Left cardiac atrium (tissue), 4 donors: ENCODE measurements around the gene FAM117B. TPM values are rescaled to one million over a fixed set of nuclear protein-coding genes. Genes with fewer than 3 reads are reported as not detected.

ENCODE experiments used
- ATAC-seq, 2 donors: fragments of 200-7000 bp; cut with Tn5 transposase; one replicate each; pipeline ENCODE4 v1.9.1; 2020; ENCODE audit warnings: mild to moderate bottlenecking in 2 of 2, moderate library complexity in 2 of 2
- DNase-seq: peaks from one replicate; pipeline ENCODE4 v3.0.0-alpha.2; 2020
- intact Hi-C, 2 donors: fragments of 100-400 bp; cut with DNase I; formaldehyde crosslinking; loops; one replicate each; pipeline versions ENCODE4 v1.14.1 to v1.15.1; 2022 to 2023
- total RNA-seq, 2 donors: library from RNA; stranded (reverse); fragmentation: NEBNext Ultra II Directional; extraction: Animal tissue kit (Norgen Biotek cat#: 25700); gene quantifications; one replicate each; pipeline ENCODE4 v1.2.1, GENCODE V29; 2021
- donor health status: DM: no; HTN: yes; CAD: no.
- donor health status: DM: no; HTN: yes; CAD: no; lungs with severe emphysema.
- donor health status: DM: yes; HTN: yes; CAD: no.
- donor health status: Dilated cardiomyopathy.

Gene FAM117B
- total RNA-seq, 2 donors from 2014 or later: 1.6 to 3.6 TPM

DNA sequence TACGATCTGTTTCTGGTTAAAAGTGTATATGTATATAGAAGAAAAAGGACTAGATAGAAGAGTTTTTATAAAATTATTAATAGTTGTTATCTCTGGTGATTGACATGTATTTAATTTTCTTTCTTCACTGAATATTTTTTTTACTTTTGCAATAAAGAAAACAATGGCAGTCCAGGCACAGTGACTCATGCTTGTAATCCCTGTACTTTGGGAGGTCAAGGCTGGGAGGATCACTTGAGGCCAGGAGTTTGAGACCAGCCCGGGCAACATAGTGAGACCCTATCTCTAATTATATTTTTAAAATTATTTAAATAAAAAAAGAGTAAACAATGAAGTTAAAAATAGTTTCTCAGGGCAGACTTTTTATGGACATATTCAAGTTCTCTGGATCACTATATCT is 114.7 kb downstream of the FAM117B start:
- DNase-seq (no peak), ATAC-seq (no peak)
- intact Hi-C loops: no loop called here

DNA sequence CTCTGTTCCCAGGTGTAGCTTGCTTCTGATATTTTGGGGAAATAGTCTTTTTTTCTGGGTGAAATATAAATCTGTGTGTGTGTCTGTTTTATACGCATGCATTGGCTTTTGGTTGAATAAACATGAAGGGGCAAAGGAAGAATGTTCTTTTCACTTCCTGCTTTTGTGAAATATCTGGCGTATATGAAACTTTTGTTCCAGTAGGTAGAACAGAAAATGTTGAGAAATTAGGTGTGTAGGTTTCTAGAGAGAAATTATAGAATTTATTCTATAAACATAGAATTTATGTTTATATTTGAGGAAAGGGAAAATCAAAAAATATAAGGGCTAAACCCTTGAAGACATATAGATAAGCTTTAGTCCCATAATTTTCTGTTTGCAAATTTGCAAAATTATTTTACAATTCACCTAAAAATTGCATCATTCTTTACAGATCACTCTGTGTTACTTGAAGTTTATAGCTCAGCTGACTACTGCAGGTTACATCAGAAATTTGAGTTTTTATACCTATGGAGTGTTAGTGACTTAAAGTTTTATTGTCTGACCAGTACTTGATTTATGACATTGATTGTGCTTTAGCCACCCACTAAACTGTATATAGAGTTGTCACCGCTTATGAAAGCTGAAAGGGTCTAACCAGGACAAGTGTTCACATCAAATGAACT is 116.1 kb downstream of the FAM117B start:
- DNase-seq: no peak
- ATAC-seq: no peak
- intact Hi-C loops: no loop called here

DNA sequence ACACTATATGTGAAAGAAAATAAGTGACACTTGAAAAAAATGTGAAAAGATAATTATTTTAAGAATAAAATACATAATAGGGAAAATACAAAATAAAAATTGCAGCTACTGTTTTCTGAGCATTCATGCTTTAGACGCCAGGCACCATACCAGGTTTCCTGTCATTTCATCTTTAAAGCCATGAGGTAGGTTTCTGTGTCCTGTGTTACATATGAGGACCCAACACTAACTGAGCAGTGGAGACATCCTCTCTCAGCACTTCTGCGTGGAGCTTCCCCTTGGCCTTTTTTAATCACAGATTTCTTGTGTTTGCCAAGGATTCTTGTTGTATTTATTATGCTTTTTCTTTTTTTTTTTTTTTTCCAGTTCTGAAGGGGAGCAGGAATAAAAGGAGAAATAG is 117.3 kb downstream of the FAM117B start:
- DNase-seq (no peak), ATAC-seq (no peak)
- intact Hi-C loops: no loop called here

DNA sequence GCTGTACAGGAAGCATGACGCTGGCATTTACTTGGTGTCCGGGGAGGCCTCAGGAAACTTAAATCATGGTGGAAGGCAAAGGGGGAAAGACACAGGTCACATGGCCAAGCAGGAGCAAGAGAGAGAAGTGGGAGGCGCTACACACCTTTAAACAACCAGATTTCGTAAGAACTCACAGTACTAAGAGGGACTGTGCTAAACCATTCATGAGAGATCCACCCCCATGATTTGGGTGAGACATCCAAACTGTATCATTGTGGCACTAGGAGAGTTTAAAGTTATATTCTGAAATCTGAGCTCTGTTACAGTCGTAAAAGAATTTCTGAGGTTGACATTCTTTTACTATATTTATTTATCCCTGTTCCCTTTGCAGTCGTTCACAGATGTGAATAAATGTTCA is 120.2 kb downstream of the FAM117B start:
- intact Hi-C loops: no loop called here
- no peak for ATAC-seq
- no peak for DNase-seq

DNA sequence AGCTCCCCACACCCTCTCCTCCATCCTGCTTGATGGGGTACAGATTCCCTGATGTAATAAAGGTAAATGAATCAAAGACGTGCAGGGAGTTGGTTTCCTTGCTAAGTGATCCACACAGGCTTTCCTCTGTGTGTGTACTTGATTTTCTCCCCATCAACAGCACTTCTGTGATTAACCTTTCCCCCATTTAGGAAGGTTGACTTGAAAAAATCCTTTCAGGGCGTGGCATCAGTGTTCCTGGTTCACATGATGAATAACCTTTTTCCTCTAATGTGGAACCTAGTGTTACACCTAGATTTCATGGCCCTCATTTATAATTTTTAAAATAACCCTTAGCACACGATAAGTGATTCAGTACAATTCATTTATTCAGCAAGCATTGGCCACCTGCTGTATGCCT is 121.8 kb downstream of the FAM117B start:
- ATAC-seq (no peak), DNase-seq (no peak)
- intact Hi-C loops: no loop called here

DNA sequence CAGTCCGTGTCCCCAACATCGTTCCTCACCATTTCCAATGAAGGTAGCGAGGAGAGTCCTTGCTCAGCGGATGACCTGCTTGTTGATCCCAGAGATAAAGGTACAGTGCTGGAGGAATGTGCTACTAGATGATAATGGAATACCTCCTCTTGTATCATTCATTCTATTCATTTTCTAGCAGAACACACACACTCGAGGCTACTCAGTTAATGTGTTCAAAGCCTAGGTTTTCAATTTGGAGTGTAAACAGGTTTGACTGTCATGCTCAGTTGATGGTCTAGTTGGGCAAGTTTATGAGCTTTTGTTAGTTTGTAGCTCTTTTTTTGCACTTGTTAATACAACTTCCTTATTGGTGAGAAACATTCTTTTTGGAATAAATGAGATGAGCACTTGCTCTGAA is 122.6 kb downstream of the FAM117B start:
- no peak for ATAC-seq
- intact Hi-C loops: no loop called here
- DNase-seq: no peak

DNA sequence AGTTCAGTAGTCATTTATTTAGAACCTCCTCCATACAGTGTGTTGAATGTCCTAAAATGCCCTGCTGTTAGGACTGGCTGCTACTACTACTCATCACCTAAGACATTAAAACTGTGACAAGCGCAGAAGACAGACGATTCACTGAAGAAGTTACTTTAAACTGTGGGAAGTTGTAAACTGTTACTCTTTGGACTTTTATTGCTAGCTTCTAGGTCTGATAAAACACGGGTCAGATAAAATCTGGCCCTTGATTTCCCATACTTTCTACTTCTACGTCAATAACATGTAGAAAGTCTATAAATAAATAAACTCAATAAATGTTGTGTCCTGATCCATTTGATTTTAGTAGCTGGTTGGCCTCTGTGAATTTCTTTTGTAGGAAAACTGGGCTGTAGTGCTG is 123.4 kb downstream of the FAM117B start:
- no peak for DNase-seq
- intact Hi-C loops: no loop called here
- no peak for ATAC-seq

DNA sequence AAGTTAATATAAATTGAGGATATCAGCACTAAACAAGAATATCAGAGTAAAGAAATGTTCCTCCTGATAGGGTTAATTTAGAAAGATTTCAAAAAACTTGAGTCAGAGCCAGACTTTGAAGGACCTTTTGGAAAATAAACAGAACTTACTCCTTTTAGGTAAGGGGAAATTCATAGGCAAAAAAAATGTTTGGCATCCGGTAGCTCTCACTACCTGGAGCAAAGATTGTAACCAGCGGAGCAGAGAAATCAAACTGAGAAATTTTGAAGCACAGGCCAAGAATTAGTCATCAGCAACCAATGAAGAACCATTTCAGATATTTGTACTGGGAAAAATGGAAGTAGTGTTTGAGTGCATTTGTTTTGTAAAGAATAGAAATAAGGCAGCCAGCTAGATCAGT is 123.8 kb downstream of the FAM117B start:
- intact Hi-C loops: no loop called here
- ATAC-seq: peak in 1 of 2 donors; percentile 18

DNA sequence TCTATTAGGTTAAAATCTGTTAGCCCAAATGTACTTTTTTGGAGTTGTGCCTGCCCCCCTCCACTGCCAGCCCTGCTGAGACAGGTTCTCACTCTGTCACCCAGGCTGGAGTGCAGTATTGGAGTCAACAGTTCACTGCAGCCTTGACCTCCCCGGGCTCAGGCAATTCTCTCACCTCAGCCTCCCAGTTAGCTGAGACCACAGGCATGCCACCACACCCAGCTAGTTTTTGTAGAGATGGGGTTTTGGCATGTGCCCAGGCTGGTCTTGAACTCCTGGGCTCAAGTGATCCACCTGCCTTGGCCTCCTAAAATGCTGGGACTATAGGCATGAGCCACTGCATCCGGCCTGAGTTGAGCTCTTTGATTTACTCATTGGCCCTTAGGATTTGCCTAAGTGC is 126.1 kb downstream of the FAM117B start:
- ATAC-seq: no peak
- intact Hi-C loops: no loop called here

More for the DNA sequence above, 123.8 kb downstream of the FAM117B start:
- DNase-seq: no peak

DNA sequence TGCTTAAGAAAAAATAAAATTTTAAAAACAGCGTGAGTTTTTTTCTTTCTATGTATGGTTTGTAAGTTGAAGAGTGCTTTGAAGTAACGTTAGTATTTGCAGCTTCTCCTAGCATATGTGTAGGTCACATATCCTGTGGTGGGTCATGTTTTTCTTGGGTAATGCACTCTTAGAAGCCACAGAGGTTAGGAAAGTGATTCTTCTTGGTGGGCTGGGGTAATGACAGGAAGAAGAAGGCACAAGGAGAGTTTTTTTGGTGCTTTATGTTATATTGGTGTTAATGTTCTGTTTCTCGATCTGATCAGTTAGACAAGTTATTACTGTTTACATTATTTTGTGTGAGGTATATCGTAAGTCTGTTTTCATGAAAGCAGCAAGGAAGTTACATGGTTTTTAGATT is 127.8 kb downstream of the FAM117B start:
- intact Hi-C loops: no loop called here
- no peak for DNase-seq
- ATAC-seq: no peak

More for the DNA sequence above, 126.1 kb downstream of the FAM117B start:
- no peak for DNase-seq

DNA sequence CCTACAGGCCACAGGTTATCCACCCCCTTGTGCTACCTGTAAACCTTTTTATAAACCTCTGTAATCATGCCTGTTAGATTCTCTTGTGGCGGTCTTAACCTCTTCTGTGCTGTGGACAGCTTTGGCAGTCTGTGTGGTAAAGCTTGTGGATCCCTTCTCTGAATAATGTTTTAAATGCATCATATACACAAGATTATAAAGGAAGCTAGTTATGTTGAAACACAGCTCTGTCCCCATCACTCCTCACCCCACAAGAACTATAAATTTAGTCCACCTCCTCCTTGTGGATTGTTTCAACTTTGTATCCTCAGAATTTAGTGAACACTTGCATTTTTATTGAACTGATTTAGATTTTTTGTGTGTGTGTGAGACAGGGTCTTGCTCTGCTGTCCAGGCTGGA is 129.1 kb downstream of the FAM117B start:
- ATAC-seq: no peak
- no peak for DNase-seq

DNA sequence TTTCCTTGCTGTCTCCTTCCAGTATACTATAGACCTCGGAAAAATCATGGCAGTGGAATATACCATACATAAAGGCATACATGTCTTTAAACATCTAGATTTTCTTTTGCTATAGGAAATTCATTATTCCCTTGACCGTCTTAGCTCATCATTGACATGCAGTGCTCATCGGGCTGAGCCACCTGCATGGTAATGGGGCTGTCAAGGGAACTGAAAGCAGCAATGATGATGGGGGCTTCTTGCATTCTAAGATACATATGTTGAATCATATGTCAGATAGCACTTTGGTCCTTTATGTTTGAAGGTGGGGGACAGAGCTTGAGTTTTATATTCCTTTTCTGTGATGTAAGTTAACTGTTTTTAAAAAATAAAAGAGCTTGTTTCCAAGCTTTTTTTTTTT is 130.2 kb downstream of the FAM117B start:
- intact Hi-C loops: no loop called here
- ATAC-seq: no peak
- DNase-seq: no peak

More for the DNA sequence above, 129.1 kb downstream of the FAM117B start:
- intact Hi-C loops: no loop called here

DNA sequence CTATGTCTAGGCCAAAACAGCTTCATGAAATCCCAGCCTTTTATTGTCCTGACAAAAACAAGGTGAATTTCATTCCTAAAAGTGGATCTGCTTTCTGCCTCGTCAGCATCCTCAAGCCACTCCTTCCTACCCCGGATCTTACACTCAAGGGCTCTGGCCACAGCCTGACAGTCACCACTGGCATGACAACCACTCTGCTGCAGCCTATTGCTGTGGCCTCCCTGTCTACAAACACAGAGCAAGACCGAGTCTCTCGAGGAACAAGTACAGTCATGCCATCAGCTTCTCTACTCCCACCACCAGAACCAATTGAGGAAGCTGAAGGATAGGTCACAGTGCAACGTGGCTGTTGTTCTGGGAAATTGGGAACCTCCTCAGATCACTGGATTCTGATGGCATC is 130.7 kb downstream of the FAM117B start:
- DNase-seq: no peak
- intact Hi-C loops: no loop called here
- ATAC-seq: no peak

DNA sequence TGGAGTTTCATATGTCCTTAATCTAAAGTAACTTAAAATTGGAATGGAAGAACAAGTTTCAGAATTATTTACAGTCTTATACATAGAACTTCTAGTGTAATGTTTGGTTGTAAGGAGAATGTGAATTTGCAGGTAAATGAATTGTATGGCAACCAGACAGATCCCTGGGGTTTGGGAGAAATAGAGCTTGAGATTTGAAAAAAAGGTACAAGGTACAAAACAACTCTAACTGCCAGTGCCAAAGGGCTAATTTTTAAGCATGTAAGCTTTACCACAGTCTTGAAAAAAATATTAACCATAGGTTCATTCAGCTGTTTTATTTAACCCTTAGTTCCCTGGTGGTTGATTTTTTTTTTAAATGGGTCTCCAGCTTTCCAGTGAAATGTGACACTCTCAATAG is 133.5 kb downstream of the FAM117B start:
- DNase-seq (no peak), ATAC-seq (no peak)
- intact Hi-C loops: no loop called here

DNA sequence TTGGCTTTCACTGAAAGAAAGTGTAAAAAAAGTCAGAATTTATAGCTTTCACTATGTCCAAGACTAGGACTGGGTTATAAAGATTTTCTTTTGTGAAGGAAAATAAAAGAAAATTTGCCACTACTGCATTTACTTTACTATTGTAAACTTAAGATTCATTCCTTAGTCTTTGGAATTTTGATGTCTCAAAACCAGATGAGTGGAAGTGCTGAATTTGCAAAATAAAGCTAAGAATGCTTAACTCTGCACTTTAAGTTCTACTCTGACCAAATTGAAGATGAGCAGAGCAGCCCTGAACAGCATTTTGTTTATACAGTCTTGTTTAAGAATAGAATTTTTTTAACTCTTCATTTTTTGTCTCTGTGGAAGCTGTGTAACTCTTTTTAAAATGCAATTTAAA is 134.4 kb downstream of the FAM117B start:
- DNase-seq (no peak), ATAC-seq (no peak)
- intact Hi-C loops: no loop called here

DNA sequence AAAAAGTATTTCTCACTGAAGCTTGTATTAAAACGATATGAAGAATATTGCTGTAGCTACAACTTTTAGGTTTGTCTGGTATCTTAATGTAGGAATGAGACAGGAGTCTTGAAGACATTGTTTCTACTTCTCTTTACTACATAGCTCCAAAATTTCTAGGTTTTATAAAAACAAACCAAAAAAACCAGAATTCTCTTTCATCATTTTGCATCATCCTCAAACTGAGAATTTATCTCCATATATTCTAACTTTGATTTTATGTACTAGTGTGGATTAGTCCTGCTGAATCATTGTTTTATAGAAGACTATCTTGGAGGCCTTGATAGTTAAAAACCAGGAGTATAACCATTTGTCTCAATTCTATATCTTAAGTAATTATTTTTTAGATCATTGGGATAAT is 136.6 kb downstream of the FAM117B start:
- DNase-seq (no peak), ATAC-seq (no peak)
- intact Hi-C loops: no loop called here

DNA sequence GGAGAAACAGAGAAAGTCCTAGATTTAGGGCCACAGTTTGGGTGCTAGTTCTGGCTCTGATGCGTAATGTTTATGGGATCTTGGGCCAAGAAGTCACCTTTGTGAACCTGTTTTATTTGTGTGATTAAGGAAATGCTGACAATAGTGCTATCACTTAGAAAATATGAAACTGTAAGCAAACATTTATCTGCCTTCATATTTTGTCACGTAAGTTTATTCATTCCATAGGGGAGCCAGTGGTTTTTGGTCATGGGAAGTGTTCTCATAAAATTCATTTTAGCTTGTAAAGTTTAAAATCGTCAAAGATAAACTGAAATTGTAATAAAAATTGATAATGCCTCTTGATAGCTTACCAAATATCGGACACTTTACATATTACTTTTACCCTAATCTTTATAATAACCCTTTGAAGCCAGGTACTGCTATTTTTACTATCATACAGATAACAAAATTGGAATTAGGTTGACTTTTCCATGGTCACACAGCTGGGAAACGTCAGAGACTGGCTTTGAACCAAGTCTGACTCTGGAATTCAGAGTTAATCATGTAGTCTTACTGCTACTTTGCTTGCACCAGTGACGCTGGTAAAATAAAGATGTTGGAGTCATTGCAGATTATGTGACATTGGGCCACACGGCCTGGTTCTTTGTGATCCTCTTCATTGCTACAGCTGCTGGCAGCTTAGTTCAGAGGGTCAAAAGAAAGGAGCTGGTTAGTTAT is 137.1 kb downstream of the FAM117B start:
- ATAC-seq: peak; percentile 29 to 38
- intact Hi-C loops: no loop called here
- no peak for DNase-seq

DNA sequence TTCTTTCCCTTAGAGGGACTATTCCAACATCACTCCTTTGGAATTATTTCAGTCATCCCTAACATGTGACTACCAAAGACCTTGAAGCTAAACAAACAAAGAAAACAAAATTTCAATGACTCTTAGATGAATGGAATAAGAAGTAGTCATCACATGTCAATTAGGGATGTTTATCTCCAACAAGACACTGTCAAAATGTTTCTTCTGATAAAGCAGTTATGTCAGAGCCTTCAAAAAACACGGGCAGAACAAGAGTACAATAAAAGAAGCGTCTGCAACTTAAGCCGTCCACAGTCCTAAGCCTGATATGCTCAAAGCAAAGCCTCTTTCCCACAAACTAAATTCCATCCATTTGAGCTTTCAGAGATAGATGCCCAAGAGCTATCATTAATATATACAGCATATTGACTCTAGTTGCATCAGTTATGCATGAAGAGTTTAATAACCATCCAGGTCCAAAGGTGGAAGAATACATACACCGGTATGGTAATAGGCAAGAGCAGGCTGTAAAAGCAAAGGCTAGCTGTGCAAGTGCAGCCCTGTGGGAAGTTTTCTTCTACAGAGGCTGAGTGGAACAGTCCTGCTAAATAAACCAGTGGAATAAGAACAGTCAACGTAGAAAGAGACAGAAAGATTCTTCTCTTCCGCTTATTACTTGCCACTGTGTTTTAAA is 138.7 kb downstream of the FAM117B start:
- ATAC-seq: no peak
- intact Hi-C loops: no loop called here
- DNase-seq: no peak

DNA sequence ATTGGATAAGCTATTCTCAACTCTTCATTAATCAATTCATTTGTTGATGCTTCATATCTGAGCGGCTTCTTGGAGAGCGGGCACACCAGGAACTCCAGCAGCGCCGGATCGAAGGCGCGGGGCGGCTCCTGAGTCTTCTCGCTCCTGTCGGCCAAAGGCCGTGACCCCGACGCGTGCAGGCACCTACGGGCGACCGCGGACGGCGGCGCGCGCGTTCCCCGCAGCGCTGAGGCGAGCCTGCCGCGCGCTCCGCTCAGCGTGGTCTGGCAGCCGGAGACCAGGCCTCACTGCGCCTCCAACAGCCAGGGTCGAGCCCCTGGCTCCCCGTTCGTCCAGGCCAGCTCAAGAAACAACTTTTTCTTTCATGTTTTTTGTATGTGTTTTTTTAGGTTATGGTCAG is 139.3 kb downstream of the FAM117B start:
- intact Hi-C loops: no loop called here
- ATAC-seq (no peak), DNase-seq (no peak)

DNA sequence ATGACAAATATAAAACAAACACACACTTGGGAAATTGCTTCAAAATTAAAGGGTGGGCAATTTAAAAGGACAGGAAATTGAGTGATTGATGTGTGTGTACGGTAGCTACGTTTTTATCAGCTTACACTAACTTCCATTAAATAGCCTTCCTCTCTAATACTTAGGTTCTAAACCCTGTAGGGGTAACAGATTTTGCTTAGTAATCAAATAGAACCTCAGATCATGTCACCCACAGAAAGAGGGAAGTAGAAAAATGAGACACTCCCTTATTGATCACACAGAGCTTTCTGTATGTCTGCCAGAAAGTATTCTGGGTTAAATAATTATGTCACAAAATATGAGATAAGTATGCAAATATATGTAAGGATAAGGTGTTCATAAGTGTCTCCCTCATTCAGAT is 143.4 kb downstream of the FAM117B start:
- intact Hi-C loops: no loop called here
- DNase-seq (no peak), ATAC-seq (no peak)
